M059J (cell line): ENCODE results near the gene CDC6. TPM values are rescaled to one million over a fixed set of nuclear protein-coding genes. Genes with fewer than 3 reads are reported as not detected.

Experiments
- DNase-seq: peaks from one replicate; pipeline ENCODE4 v3.0.0-alpha.2; 2012; ENCODE audit warnings: low read depth
- total RNA-seq: library from RNA; depleted of rRNA; stranded (reverse); fragments of >200 nt; shearing (Covaris generic); gene quantifications from 2 replicates; pipeline ENCODE4 v1.2.3, GENCODE V29; 2014; rRNA removed

CDC6 gene
- total RNA-seq, 1 experiment from 2014 or later = 48.9 TPM

GRCh38 chr17:40351359-40352236 lies 63.9 kb downstream of the CDC6 start:
- no peak for DNase-seq

GRCh38 chr17:40352237-40352778 lies 64.6 kb downstream of the CDC6 start:
- no peak for DNase-seq

- no peak for DNase-seq
These were observed 65.2 kb downstream of the CDC6 start for GRCh38 chr17:40352779-40353394.

Other genes starting within 250 kb of the CDC6 start
- 25.9 and 29.1 TPM in 2 replicates for gene MED24, start 233.5 kb upstream of the CDC6 start, total RNA-seq
- 19.2 and 26.7 TPM in 2 replicates for gene THRA, start 224.9 kb upstream of the CDC6 start, total RNA-seq
- gene NR1D1, start 187.3 kb upstream of the CDC6 start, total RNA-seq = 5.7 and 6.3 TPM in 2 replicates
- gene MSL1, start 165.9 kb upstream of the CDC6 start, total RNA-seq = 33.2 and 61.3 TPM in 2 replicates
- gene CASC3, start 147.3 kb upstream of the CDC6 start, total RNA-seq = 23.5 and 28.2 TPM in 2 replicates
- gene RAPGEFL1, start 110.4 kb upstream of the CDC6 start, total RNA-seq = 0.25 TPM in 1 of 2 replicates, not detected in the other
- 11.2 and 12.8 TPM in 2 replicates for gene WIPF2, start 68.6 kb upstream of the CDC6 start, total RNA-seq
- 9.4 and 17.8 TPM in 2 replicates for gene RARA, start 21.3 kb downstream of the CDC6 start, total RNA-seq
- not detected in 2 replicates for gene GJD3, start 76.9 kb downstream of the CDC6 start, total RNA-seq
- 190 and 252 TPM in 2 replicates for gene TOP2A, start 130.0 kb downstream of the CDC6 start, total RNA-seq
- gene IGFBP4, start 155.6 kb downstream of the CDC6 start, total RNA-seq = 6.5 and 10.1 TPM in 2 replicates
- 0.10 TPM in 1 of 2 replicates, not detected in the other for gene TNS4, start 213.7 kb downstream of the CDC6 start, total RNA-seq